ENCODE measurements around the gene ANKS1B.
A peak's percentile ranks its signal among the peaks of the same experiment; 100 is the strongest.

The ANKS1B gene

GRCh38 chr12:99573980-99574379 lies 410.8 kb downstream of the ANKS1B start:
- DNase-seq (ENCODE audit: low spot score) = no peak

- DNase-seq (ENCODE audit: low spot score) = no peak
Measured at GRCh38 chr12:99567072-99567471, 417.7 kb downstream of the ANKS1B start.

- DNase-seq (ENCODE audit: low spot score) = no peak
Measured at GRCh38 chr12:99558109-99558508, 426.6 kb downstream of the ANKS1B start.

GRCh38 chr12:99553461-99553860 lies 431.3 kb downstream of the ANKS1B start:
- DNase-seq (ENCODE audit: low spot score) = no peak

GRCh38 chr12:99552022-99552421 lies 432.7 kb downstream of the ANKS1B start:
- no peak for DNase-seq (ENCODE audit: low spot score)

GRCh38 chr12:99549651-99550050 lies 435.1 kb downstream of the ANKS1B start:
- no peak for DNase-seq (ENCODE audit: low spot score)

GRCh38 chr12:99549196-99549595 lies 435.5 kb downstream of the ANKS1B start:
- DNase-seq (ENCODE audit: low spot score) = no peak

GRCh38 chr12:99544457-99544856 lies 440.3 kb downstream of the ANKS1B start:
- DNase-seq (ENCODE audit: low spot score) = no peak

- peak; percentile 36 for DNase-seq (ENCODE audit: low spot score)
Measured at GRCh38 chr12:99529966-99530365, 454.8 kb downstream of the ANKS1B start.

GRCh38 chr12:99528478-99528877 lies 456.3 kb downstream of the ANKS1B start:
- DNase-seq (ENCODE audit: low spot score) = no peak

GRCh38 chr12:99523853-99524252 lies 460.9 kb downstream of the ANKS1B start:
- DNase-seq (ENCODE audit: low spot score) = no peak

- no peak for DNase-seq (ENCODE audit: low spot score)
Measured at GRCh38 chr12:99522456-99522855, 462.3 kb downstream of the ANKS1B start.

GRCh38 chr12:99521664-99522063 lies 463.1 kb downstream of the ANKS1B start:
- no peak for DNase-seq (ENCODE audit: low spot score)

GRCh38 chr12:99513066-99513465 lies 471.7 kb downstream of the ANKS1B start:
- DNase-seq (ENCODE audit: low spot score) = no peak

- DNase-seq (ENCODE audit: low spot score) = no peak
Measured at GRCh38 chr12:99505805-99506204, 478.9 kb downstream of the ANKS1B start.

- peak; percentile 76 for DNase-seq (ENCODE audit: low spot score)
Measured at GRCh38 chr12:99498756-99499155, 486.0 kb downstream of the ANKS1B start.

- DNase-seq (ENCODE audit: low spot score) = no peak
Measured at GRCh38 chr12:99495799-99496198, 488.9 kb downstream of the ANKS1B start.

- DNase-seq (ENCODE audit: low spot score) = no peak
Measured at GRCh38 chr12:99493197-99493596, 491.5 kb downstream of the ANKS1B start.

GRCh38 chr12:99486277-99486676 lies 498.5 kb downstream of the ANKS1B start:
- no peak for DNase-seq (ENCODE audit: low spot score)

GRCh38 chr12:99479149-99479548 lies 505.6 kb downstream of the ANKS1B start:
- no peak for DNase-seq (ENCODE audit: low spot score)

- DNase-seq (ENCODE audit: low spot score) = no peak
Measured at GRCh38 chr12:99476956-99477355, 507.8 kb downstream of the ANKS1B start.

GRCh38 chr12:99455350-99456035 lies 529.2 kb downstream of the ANKS1B start:
- DNase-seq (ENCODE audit: low spot score) = peak; percentile 36

GRCh38 chr12:99454539-99455172 lies 530.1 kb downstream of the ANKS1B start:
- no peak for DNase-seq (ENCODE audit: low spot score)
